Measurements from ENCODE around the gene SFTPA1.
A peak's percentile ranks its signal among the peaks of the same experiment; 100 is the strongest.
"Not testable (repeated sequence)": the region's sequence is repeated elsewhere in the genome, so short reads cannot be mapped to it uniquely, and the experiment has no call there.

Gene SFTPA1

GRCh38 chr10:79611193-79611976 is 646 bp downstream of the SFTPA1 start:
- DNase-seq = peak in 2 of 14 donors; percentile 5 to 69

GRCh38 chr10:79615577-79615976 is 4.8 kb downstream of the SFTPA1 start:
- DNase-seq = no peak

DNA sequence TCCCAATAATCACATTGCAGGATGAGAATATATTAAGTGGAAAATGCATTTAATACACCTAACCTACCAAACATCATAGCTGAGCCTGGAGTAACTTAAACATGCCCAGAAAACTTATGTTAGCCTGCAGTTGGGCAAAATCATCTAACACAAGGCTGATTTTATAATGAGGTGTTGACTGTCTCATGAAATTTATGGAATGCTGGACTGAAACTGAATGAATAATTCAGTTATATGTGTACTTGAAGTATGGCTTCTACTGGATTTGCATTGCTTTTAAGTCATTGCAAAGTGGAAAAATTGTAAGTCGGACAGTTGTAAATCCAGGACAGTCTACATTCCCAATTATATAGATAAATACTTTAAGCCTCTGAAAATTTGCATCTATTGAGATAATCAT is 5.4 kb downstream of the SFTPA1 start:
- no peak for DNase-seq

GRCh38 chr10:79623663-79624062 is 12.9 kb downstream of the SFTPA1 start:
- not testable (repeated sequence) for DNase-seq

- no peak for DNase-seq
Observed at GRCh38 chr10:79627075-79627474, 16.3 kb downstream of the SFTPA1 start.

DNA sequence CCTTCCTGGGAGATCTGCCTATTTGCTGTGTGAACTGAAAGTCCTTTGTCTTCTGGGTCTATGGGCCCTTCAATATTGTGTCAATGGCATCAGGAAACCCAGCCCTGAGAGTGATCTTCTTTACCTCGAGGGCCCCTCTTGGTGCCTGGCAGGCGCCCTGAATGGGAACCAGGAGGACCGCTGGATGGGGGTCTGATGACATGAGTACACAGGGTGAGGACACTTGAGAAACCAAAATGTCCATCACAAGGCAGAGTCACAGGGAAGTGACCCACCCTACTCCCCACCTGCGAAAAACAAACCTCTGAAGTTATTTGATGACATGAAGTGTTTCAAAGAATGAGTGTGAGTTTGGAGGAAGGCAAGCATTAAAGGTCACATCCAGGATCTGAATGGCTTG is 17.3 kb downstream of the SFTPA1 start:
- no peak for DNase-seq

GRCh38 chr10:79628988-79629954 is 18.5 kb downstream of the SFTPA1 start:
- no peak for DNase-seq

DNA sequence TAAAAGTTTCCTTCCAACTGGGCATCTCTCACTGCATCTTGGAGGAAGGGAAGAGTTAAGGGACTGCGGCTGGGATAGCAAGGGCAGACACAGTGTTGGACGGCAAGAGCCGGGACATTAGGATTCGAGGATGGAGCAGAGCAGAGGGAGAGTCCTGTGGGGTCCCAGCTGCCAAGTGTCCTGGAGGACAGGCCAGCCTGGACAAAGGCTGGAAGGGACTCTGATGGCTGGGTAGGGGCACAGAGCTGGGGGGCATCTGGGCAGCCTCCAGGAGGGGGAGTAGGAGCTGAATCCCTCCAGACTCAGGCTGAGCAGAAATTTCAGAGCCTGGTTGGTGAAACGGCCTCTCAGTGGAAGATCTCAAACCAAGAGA is 19.2 kb downstream of the SFTPA1 start:
- DNase-seq = no peak

DNA sequence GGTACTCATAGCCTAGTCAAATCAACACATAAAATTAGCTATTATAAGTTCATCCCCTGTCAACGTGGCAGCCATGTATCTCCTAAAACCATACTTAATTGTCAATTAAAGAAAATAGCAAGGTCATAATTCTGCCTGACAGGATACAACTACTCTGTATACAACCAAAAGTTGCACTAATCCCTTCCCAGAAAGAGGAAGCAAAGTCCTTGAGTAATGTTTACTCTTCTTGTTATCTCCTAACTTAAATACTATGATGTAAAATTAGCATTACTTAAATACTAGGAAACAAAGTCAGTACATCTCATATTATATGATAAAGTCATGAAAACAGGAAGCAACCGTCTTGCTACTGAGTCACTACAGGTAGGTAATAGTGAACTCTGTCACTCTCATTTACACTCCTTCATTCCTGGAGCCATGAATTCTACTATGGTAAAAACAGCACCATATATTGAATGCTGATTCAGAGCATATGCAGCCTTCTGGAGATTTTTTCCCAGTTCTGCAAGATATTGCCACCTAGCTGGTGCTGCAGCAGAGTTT is 26.0 kb downstream of the SFTPA1 start:
- DNase-seq = not testable (repeated sequence)

DNA sequence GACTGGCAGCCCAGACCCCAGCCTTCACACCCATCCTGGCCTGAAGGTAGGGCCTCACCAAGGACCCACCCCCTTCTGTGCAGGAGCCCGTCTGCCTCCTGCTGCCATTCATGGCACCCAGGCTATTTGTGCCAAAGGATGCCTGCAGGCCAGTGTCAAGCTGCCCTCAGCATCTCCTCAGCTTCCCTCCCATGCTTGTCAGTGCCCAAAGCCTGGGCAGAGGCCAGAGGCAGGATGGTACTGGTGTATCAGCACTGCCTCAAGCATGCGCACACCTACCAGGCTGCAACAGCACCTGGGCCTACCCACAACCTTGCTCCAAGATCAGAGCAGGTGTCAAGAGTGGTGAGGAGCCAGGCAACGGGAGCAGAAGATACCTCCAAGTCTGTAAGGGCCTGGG is 27.6 kb downstream of the SFTPA1 start:
- DNase-seq = no peak

GRCh38 chr10:79652695-79653094 is 42.0 kb downstream of the SFTPA1 start:
- DNase-seq = not testable (repeated sequence)

GRCh38 chr10:79663287-79663686 is 52.5 kb downstream of the SFTPA1 start:
- not testable (repeated sequence) for DNase-seq

DNA sequence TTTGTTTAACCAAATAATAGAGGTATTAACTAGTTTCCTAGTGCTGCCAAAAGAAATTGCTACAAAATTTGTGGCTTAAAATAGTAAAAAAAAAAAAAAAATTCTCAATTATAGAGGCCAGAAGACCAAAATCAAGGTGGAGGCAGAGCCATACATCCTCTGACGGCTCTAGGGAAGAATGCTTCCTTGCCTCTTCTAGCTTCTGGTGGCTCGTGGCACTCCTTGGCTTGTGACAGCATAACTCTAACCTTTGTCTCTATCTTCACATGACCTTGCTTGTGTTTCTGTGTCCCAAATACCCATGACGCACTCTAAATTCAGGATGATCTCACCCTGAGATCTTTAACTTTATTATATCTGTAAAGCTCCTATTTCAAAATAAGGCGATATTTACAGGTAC is 53.9 kb downstream of the SFTPA1 start:
- not testable (repeated sequence) for DNase-seq

Data from C1 segment of cervical spinal cord (tissue), 14 donors.